Thyroid gland (tissue), 4 donors: ENCODE measurements around the gene PPP1R2C. TPM values are rescaled to one million over a fixed set of nuclear protein-coding genes. Genes with fewer than 3 reads are reported as not detected.

Experiments used
- DNase-seq, 2 donors: peaks; one replicate each; pipeline ENCODE4 v3.0.0-alpha.2; 2019
- H3K27ac ChIP-seq, 3 donors: fragments of 200-600 bp; sonication (generic); 1 replicate in 2 of 3; 2 replicates in 1 of 3; pipeline ENCODE4 v1.5.1; 2016 to 2019; ENCODE audit warnings: mild to moderate bottlenecking in 1 of 3, moderate library complexity in 1 of 3
- H3K27me3 ChIP-seq: fragments of 200-600 bp; sonication (generic); one replicate; pipeline ENCODE4 v1.5.1; 2019
- H3K36me3 ChIP-seq, 2 donors: fragments of 200-600 bp; sonication (generic); one replicate each; pipeline ENCODE4 v1.5.1; 2016 to 2019
- H3K4me1 ChIP-seq, 2 donors: fragments of 200-600 bp; sonication (generic); one replicate each; pipeline ENCODE4 v1.5.1; 2017 to 2019
- H3K4me3 ChIP-seq, 3 donors: fragments of 200-600 bp; sonication (generic); replicated peaks in 1 of 3; 1 replicate in 2 of 3; 2 replicates in 1 of 3; pipeline ENCODE4 v1.5.1; 2016; ENCODE audit warnings: mild to moderate bottlenecking in 1 of 3
- H3K9me3 ChIP-seq: fragments of 200-600 bp; sonication (generic); one replicate; pipeline ENCODE4 v1.5.1; 2017
- CTCF ChIP-seq, 6 experiments: fragments of 200-600 bp in 3 of 6; fragments of 450-650 bp in 3 of 6; sonication (generic) in 3 of 6; IDR thresholded peaks; one replicate each; pipeline ENCODE4 v1.5.1; 2016 to 2019; ENCODE audit warnings: antibody characterized with exemption in 6 of 6, mild to moderate bottlenecking in 2 of 6, inconsistent platforms in 1 of 6, moderate library complexity in 1 of 6
- POLR2A ChIP-seq, 2 donors: fragments of 450-650 bp; IDR thresholded peaks; one replicate each; pipeline ENCODE4 v1.6.1; 2017; ENCODE audit warnings: antibody characterized with exemption in 2 of 2, mild to moderate bottlenecking in 2 of 2, moderate library complexity in 1 of 2
- WGBS, 2 donors: methylation state at CpG; one replicate each; pipeline ENCODE4 v1.1.5; 2017; 5-methylcytosine and 5-hydroxymethylcytosine counted together
- intact Hi-C: fragments of 100-400 bp; cut with DNase I; formaldehyde crosslinking; loops from one replicate; pipeline ENCODE4 v1.15.1; 2023
- total RNA-seq, 4 donors: library from RNA; depleted of rRNA; stranded (reverse); fragments of >200 nt; gene quantifications; one replicate each; pipeline ENCODE4 v1.2.3, GENCODE V29; 2016

PPP1R2C gene
- total RNA-seq, 4 donors from 2014 or later, result not detected

- intact Hi-C loops, result no loop called here
- H3K9me3 ChIP-seq, result no peaks in the 10 kb centered on the region
- H3K4me1 ChIP-seq, result no peaks in the 10 kb centered on the region
- DNase-seq, result no peak
- TF ChIP-seq CTCF (IDR thresholded peaks at IDR 0.05) (no peak), POLR2A (IDR thresholded peaks at IDR 0.05) (no peak)
- H3K36me3 ChIP-seq, result no peaks in the 10 kb centered on the region
- no peak overlapping the region for H3K27ac ChIP-seq
- H3K27me3 ChIP-seq, result no peaks in the 10 kb centered on the region
- no peak overlapping the region for H3K4me3 ChIP-seq
- WGBS, 2 donors, result 62 to 65% methylated on average over 4 of the region's 4 CpGs
Measured at GRCh38 chrX:42739258-42739657, 38.7 kb downstream of the PPP1R2C start.

- Histone ChIP-seq H3K4me3 (no peak overlapping the region), H3K27me3 (no peaks in the 10 kb centered on the region), H3K9me3 (no peaks in the 10 kb centered on the region), H3K4me1 (no peaks in the 10 kb centered on the region), H3K27ac (no peak overlapping the region), H3K36me3 (no peaks in the 10 kb centered on the region)
- no peak for DNase-seq
- TF ChIP-seq CTCF (IDR thresholded peaks at IDR 0.05), result no peak
- TF ChIP-seq POLR2A (IDR thresholded peaks at IDR 0.05), result no peak
- WGBS, 2 donors, result 92 to 95% methylated on average over 2 of the region's 2 CpGs
- intact Hi-C loops, result no loop called here
Measured at GRCh38 chrX:42738552-42738951, 39.4 kb downstream of the PPP1R2C start.

- no peaks in the 10 kb centered on the region for H3K9me3 ChIP-seq
- no peaks in the 10 kb centered on the region for H3K4me1 ChIP-seq
- no peak overlapping the region for H3K4me3 ChIP-seq
- no peak for TF ChIP-seq POLR2A (IDR thresholded peaks at IDR 0.05)
- no peak for TF ChIP-seq CTCF (IDR thresholded peaks at IDR 0.05)
- WGBS, 2 donors, result 84 to 94% methylated on average over 2 of the region's 2 CpGs
- no peak overlapping the region for H3K27ac ChIP-seq
- no peaks in the 10 kb centered on the region for H3K27me3 ChIP-seq
- intact Hi-C loops, result no loop called here
- no peak for DNase-seq
- no peaks in the 10 kb centered on the region for H3K36me3 ChIP-seq
Measured at GRCh38 chrX:42735250-42735649, 42.7 kb downstream of the PPP1R2C start.

GRCh38 chrX:42732506-42732905 lies 45.5 kb downstream of the PPP1R2C start:
- Histone ChIP-seq H3K36me3 (no peaks in the 10 kb centered on the region), H3K9me3 (no peaks in the 10 kb centered on the region), H3K27ac (no peak overlapping the region), H3K4me1 (no peaks in the 10 kb centered on the region), H3K4me3 (no peak overlapping the region), H3K27me3 (no peaks in the 10 kb centered on the region)
- TF ChIP-seq CTCF (IDR thresholded peaks at IDR 0.05), result no peak
- no peak for TF ChIP-seq POLR2A (IDR thresholded peaks at IDR 0.05)
- intact Hi-C loops, result no loop called here
- WGBS, 2 donors, result 67 to 70% methylated on average over 1 to 3 of the region's 3 CpGs
- no peak for DNase-seq
